Neural progenitor cell (in vitro differentiated cells): ENCODE measurements around the gene C17orf100. TPM values are rescaled to one million over a fixed set of nuclear protein-coding genes. Genes with fewer than 3 reads are reported as not detected.

ENCODE experiments used
- DNase-seq: peaks from one replicate; pipeline ENCODE4 v3.0.0-alpha.2; 2016; ENCODE audit warnings: low spot score
- H2AFZ ChIP-seq: fragments of 200-600 bp; sonication (generic); replicated peaks from 2 replicates; pipeline ENCODE4 v1.6.1; 2016; ENCODE audit warnings: antibody characterized with exemption
- H3F3A ChIP-seq: fragments of 200-600 bp; sonication (generic); 2 replicates; pipeline ENCODE4 v1.6.1; 2016; ENCODE audit warnings: antibody characterized with exemption, low read depth
- H3K27ac ChIP-seq: fragments of 200-600 bp; sonication (generic); 2 replicates; pipeline ENCODE4 v1.5.1; 2016; ENCODE audit warnings: mild to moderate bottlenecking
- H3K27me3 ChIP-seq: fragments of 200-600 bp; sonication (generic); 2 replicates; pipeline ENCODE4 v1.6.1; 2016; ENCODE audit warnings: mild to moderate bottlenecking, moderate library complexity
- H3K36me3 ChIP-seq: fragments of 200-600 bp; sonication (generic); 2 replicates; pipeline ENCODE4 v1.5.1; 2016
- H3K4me1 ChIP-seq: fragments of 200-600 bp; sonication (generic); 2 replicates; pipeline ENCODE4 v1.6.1; 2016; ENCODE audit warnings: mixed run types
- H3K4me2 ChIP-seq: fragments of 200-600 bp; sonication (generic); 2 replicates; pipeline ENCODE4 v1.6.1; 2016
- H3K4me3 ChIP-seq: fragments of 200-600 bp; sonication (generic); 2 replicates; pipeline ENCODE4 v1.5.1; 2016
- H3K79me2 ChIP-seq: fragments of 200-600 bp; sonication (generic); 2 replicates; pipeline ENCODE4 v1.6.1; 2016; ENCODE audit warnings: low read depth
- H3K9ac ChIP-seq: fragments of 200-600 bp; sonication (generic); 2 replicates; pipeline ENCODE4 v1.6.1; 2016
- H3K9me3 ChIP-seq: fragments of 200-600 bp; sonication (generic); 2 replicates; pipeline ENCODE4 v1.5.1; 2016; ENCODE audit warnings: low read depth
- H4K20me1 ChIP-seq: fragments of 200-600 bp; sonication (generic); 2 replicates; pipeline ENCODE4 v1.6.1; 2016; ENCODE audit warnings: low read depth
- H3K27ac Mint-ChIP-seq: 3 replicates; pipeline ENCODE4 v1.8.0; 2021; ENCODE audit warnings: mixed read lengths
- H3K27me3 Mint-ChIP-seq: 2 replicates; pipeline ENCODE4 v1.8.0; 2022; ENCODE audit warnings: low read depth, mild to moderate bottlenecking, inconsistent platforms, moderate library complexity, mixed read lengths; ENCODE audit not compliant: insufficient read depth
- H3K36me3 Mint-ChIP-seq: 3 replicates; pipeline ENCODE4 v1.8.0; 2021; ENCODE audit warnings: mixed read lengths
- H3K4me1 Mint-ChIP-seq: 3 replicates; pipeline ENCODE4 v1.8.0; 2021; ENCODE audit warnings: mixed read lengths
- H3K4me3 Mint-ChIP-seq: 3 replicates; pipeline ENCODE4 v1.8.0; 2021; ENCODE audit warnings: mild to moderate bottlenecking, moderate library complexity, mixed read lengths
- H3K9me3 Mint-ChIP-seq: 3 replicates; pipeline ENCODE4 v1.8.0; 2020; ENCODE audit warnings: mixed read lengths
- EZH2 ChIP-seq: fragments of 200-600 bp; sonication (generic); IDR thresholded peaks from 2 replicates; pipeline ENCODE4 v1.6.1; 2017; ENCODE audit warnings: antibody characterized with exemption, mild to moderate bottlenecking, moderate library complexity
- EZH2phosphoT487 ChIP-seq: fragments of 200-600 bp; sonication (generic); IDR thresholded peaks from 2 replicates; pipeline ENCODE4 v1.6.1; 2017; ENCODE audit warnings: antibody characterized with exemption
- total RNA-seq: library from RNA; depleted of rRNA; stranded (reverse); fragments of >200 nt; gene quantifications from 2 replicates; pipeline ENCODE4 v1.2.3, GENCODE V29; 2015; ENCODE audit warnings: low replicate concordance
- TF ChIP-seq, protein P1 (sequence below): fragments of 200-600 bp; sonication (generic); IDR thresholded peaks from 2 replicates; pipeline ENCODE4 v1.5.1; 2017; ENCODE audit warnings: antibody characterized with exemption, mild to moderate bottlenecking

C17orf100 gene
- total RNA-seq, 1 donor from 2014 or later: 3.8 TPM

GRCh38 chr17:6682339-6682738 lies 30.8 kb downstream of the C17orf100 start:
- H4K20me1 ChIP-seq: no peaks in the 10 kb centered on the region
- Mint-ChIP-seq H3K27me3 (peaks cover 11% of the 10 kb centered on the region), H3K27ac (no peak overlapping the region), H3K36me3 (no peaks in the 10 kb centered on the region), H3K4me3 (no peak overlapping the region), H3K9me3 (no peaks in the 10 kb centered on the region), H3K4me1 (peaks cover 3% of the 10 kb centered on the region)
- no peak for TF ChIP-seq EZH2phosphoT487
- TF ChIP-seq, protein P1, sequence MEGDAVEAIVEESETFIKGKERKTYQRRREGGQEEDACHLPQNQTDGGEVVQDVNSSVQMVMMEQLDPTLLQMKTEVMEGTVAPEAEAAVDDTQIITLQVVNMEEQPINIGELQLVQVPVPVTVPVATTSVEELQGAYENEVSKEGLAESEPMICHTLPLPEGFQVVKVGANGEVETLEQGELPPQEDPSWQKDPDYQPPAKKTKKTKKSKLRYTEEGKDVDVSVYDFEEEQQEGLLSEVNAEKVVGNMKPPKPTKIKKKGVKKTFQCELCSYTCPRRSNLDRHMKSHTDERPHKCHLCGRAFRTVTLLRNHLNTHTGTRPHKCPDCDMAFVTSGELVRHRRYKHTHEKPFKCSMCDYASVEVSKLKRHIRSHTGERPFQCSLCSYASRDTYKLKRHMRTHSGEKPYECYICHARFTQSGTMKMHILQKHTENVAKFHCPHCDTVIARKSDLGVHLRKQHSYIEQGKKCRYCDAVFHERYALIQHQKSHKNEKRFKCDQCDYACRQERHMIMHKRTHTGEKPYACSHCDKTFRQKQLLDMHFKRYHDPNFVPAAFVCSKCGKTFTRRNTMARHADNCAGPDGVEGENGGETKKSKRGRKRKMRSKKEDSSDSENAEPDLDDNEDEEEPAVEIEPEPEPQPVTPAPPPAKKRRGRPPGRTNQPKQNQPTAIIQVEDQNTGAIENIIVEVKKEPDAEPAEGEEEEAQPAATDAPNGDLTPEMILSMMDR: no peak
- no peaks in the 10 kb centered on the region for H3K79me2 ChIP-seq
- no peak overlapping the region for H3K27ac ChIP-seq
- no peaks in the 10 kb centered on the region for H3K4me1 ChIP-seq
- H3K36me3 ChIP-seq: no peaks in the 10 kb centered on the region
- no peaks in the 10 kb centered on the region for H3K9me3 ChIP-seq
- no peak for DNase-seq
- H3K4me3 ChIP-seq: no peak overlapping the region
- H2AFZ ChIP-seq: no peak overlapping the region
- no peak overlapping the region for H3K4me2 ChIP-seq
- no peak overlapping the region for H3K9ac ChIP-seq
- H3F3A ChIP-seq: no peaks in the 10 kb centered on the region
- H3K27me3 ChIP-seq: no peaks in the 10 kb centered on the region

GRCh38 chr17:6683081-6683684 lies 31.6 kb downstream of the C17orf100 start:
- Histone ChIP-seq H3K9ac (no peak overlapping the region), H3K9me3 (no peaks in the 10 kb centered on the region), H3K27me3 (no peaks in the 10 kb centered on the region), H3K79me2 (no peaks in the 10 kb centered on the region), H3K4me1 (no peaks in the 10 kb centered on the region), H3F3A (no peaks in the 10 kb centered on the region), H3K4me3 (no peak overlapping the region), H3K36me3 (no peaks in the 10 kb centered on the region), H3K27ac (no peak overlapping the region), H2AFZ (no peak overlapping the region), H4K20me1 (no peaks in the 10 kb centered on the region), H3K4me2 (no peak overlapping the region)
- no peaks in the 10 kb centered on the region for H3K9me3 Mint-ChIP-seq
- H3K4me1 Mint-ChIP-seq: peaks cover 3% of the 10 kb centered on the region
- TF ChIP-seq EZH2 (no peak), EZH2phosphoT487 (no peak)
- TF ChIP-seq, protein P1: no peak
- no peak overlapping the region for H3K4me3 Mint-ChIP-seq
- H3K27ac Mint-ChIP-seq: no peak overlapping the region
- no peaks in the 10 kb centered on the region for H3K36me3 Mint-ChIP-seq
- H3K27me3 Mint-ChIP-seq: peaks cover 13% of the 10 kb centered on the region
- DNase-seq: no peak

DNA sequence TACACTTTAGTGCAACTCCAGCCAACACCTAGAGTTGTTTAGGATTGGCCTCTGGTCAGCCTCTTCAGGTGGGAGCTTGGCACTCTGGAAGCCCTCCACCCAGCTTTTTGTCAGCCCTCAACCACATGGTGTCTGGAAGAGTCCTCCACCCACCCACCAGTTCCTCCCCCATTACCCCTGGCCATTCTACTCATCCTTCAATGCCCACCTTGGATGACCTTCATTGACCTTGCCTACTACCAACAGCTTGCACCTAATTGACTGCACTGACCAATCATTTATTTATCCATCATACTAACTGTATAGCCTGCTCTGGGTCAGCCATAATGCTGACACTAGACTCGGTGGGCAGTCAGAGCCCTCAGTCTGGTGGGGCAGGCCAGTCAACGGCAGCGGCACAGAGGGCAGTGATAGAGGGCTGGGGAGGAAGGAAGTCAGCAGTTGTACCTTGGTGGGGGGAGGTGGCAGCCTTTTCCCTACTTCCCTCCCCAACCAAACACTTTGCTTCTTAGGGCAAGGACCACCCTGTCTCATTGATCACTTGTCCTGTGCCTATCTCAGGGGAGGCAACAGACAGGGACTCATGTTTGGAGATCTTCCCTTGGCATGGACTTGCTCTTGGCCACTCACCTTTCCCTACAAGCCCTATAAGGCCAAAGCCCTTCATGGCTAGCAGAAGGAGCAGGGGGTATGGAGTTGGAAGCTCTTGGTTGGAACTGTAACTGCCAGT lies 32.3 kb downstream of the C17orf100 start:
- Histone ChIP-seq H3K36me3 (no peaks in the 10 kb centered on the region), H4K20me1 (no peaks in the 10 kb centered on the region), H3K4me3 (no peak overlapping the region), H3K27ac (no peak overlapping the region), H3F3A (no peaks in the 10 kb centered on the region), H3K79me2 (no peaks in the 10 kb centered on the region), H3K27me3 (no peaks in the 10 kb centered on the region), H3K9me3 (no peaks in the 10 kb centered on the region), H2AFZ (no peak overlapping the region), H3K4me2 (no peak overlapping the region), H3K9ac (no peak overlapping the region), H3K4me1 (no peaks in the 10 kb centered on the region)
- no peaks in the 10 kb centered on the region for H3K36me3 Mint-ChIP-seq
- H3K4me1 Mint-ChIP-seq: peaks cover 3% of the 10 kb centered on the region
- no peaks in the 10 kb centered on the region for H3K9me3 Mint-ChIP-seq
- H3K27me3 Mint-ChIP-seq: peaks cover 9% of the 10 kb centered on the region
- DNase-seq: no peak
- no peak overlapping the region for H3K4me3 Mint-ChIP-seq
- TF ChIP-seq EZH2 (no peak), EZH2phosphoT487 (no peak)
- TF ChIP-seq, protein P1: no peak
- H3K27ac Mint-ChIP-seq: peak overlapping the region; percentile 7
